ENCODE data around the gene ILK.

Gene ILK

DNA sequence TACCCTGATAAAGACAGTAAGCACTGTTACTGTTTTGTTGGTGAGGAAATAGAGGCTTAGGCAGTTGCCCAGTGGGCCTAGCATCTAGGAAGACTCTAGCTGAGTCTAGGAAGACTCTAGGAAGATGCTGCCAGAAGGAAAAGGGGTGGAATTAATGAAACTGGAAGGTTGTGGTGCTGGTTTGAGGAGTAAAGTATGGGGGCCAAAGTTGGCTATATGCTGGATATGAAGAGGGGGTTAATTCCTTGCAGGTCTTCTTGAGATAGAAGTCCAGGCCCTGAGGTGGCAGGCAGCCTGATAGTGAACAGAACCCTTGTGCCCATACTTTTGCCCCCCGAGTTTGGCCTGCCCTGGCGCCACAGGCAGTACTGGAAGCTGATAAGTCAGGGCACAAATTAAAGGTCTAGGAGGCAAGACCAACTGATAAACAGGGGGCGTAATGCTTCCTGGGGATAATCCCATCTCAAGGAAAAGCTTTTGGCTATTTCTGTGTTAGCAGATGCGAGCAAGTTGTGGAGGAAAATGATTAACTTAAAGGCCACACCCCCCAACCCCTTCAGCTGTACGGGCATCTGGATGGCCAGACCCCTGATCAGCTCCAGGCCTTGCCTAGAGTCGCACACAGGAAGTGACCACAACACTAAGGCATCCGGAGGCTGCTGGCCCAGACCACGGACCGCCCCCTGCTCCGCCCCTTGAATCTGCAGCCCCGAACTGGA, 3.1 kb downstream of the ILK start:
- H3K9me3 ChIP-seq (ENCODE audit: control insufficient read depth, low read length): no peaks in the 10 kb centered on the region
- H3K4me1 ChIP-seq (ENCODE audit: control insufficient read depth, insufficient read depth, low read length): peaks cover 31% of the 10 kb centered on the region
- 26 to 28% methylated on average over 11 of the region's 11 CpGs for WGBS, 2 experiments
- H3K4me3 ChIP-seq (ENCODE audit: insufficient read depth, low read depth, low read length): peak overlapping the region; percentile 14
- H3K27ac ChIP-seq (ENCODE audit: insufficient read depth, low read depth, low read length, poor library complexity, severe bottlenecking): peak overlapping the region; percentile 52
- peaks cover 32% of the 10 kb centered on the region for H3K36me3 ChIP-seq (ENCODE audit: control insufficient read depth, insufficient read depth, low read length)
- H3K27me3 ChIP-seq (ENCODE audit: control insufficient read depth, insufficient read depth, low read length, poor library complexity, severe bottlenecking): no peaks in the 10 kb centered on the region

DNA sequence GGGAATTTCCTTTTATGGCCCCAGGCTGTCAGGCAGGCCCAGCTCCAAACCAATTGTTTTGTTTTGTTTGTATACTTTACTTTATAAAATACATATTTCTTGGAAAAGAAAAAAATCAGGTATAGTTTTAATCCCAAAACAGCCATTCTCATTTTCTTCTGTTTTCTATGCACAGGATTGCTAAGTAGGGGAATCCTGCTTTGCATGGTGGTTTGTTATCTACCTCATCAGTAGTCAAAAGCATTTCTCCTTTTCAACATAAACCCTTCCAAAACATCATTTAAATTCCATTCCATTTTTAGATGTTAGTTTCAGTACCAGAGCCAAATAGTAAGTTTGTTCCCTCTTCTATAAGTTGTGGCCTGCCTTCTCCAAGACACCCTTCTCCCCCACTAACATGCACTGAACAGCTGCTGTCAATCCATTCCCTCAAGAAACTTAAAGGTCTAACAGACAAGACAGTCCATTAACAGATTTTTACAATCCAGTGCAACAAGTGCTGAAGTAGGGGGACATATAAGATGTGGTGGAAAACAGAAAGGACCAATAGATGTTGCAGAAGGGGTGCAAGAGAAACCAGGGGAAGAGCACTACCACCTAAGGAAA, 3.7 kb downstream of the ILK start:
- peaks cover 32% of the 10 kb centered on the region for H3K36me3 ChIP-seq (ENCODE audit: control insufficient read depth, insufficient read depth, low read length)
- H3K27me3 ChIP-seq (ENCODE audit: control insufficient read depth, insufficient read depth, low read length, poor library complexity, severe bottlenecking): no peaks in the 10 kb centered on the region
- H3K9me3 ChIP-seq (ENCODE audit: control insufficient read depth, low read length): no peaks in the 10 kb centered on the region
- H3K4me1 ChIP-seq (ENCODE audit: control insufficient read depth, insufficient read depth, low read length): peaks cover 27% of the 10 kb centered on the region
- no peak overlapping the region for H3K27ac ChIP-seq (ENCODE audit: insufficient read depth, low read depth, low read length, poor library complexity, severe bottlenecking)
- no peak overlapping the region for H3K4me3 ChIP-seq (ENCODE audit: insufficient read depth, low read depth, low read length)

DNA sequence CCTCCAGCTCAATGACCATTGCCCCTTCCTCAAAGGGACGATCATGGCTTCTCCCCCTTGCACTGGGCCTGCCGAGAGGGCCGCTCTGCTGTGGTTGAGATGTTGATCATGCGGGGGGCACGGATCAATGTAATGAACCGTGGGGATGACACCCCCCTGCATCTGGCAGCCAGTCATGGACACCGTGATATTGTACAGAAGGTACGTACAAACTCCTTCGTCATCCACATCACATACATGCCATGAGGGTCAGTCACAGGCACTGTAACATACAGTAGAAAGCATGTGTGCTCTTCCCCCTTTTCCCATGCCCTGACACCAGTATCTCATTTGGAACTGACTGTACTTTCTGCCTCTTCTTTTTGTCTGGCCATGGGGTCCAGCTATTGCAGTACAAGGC, 4.4 kb downstream of the ILK start:
- H3K36me3 ChIP-seq (ENCODE audit: control insufficient read depth, insufficient read depth, low read length): peaks cover 32% of the 10 kb centered on the region

DNA sequence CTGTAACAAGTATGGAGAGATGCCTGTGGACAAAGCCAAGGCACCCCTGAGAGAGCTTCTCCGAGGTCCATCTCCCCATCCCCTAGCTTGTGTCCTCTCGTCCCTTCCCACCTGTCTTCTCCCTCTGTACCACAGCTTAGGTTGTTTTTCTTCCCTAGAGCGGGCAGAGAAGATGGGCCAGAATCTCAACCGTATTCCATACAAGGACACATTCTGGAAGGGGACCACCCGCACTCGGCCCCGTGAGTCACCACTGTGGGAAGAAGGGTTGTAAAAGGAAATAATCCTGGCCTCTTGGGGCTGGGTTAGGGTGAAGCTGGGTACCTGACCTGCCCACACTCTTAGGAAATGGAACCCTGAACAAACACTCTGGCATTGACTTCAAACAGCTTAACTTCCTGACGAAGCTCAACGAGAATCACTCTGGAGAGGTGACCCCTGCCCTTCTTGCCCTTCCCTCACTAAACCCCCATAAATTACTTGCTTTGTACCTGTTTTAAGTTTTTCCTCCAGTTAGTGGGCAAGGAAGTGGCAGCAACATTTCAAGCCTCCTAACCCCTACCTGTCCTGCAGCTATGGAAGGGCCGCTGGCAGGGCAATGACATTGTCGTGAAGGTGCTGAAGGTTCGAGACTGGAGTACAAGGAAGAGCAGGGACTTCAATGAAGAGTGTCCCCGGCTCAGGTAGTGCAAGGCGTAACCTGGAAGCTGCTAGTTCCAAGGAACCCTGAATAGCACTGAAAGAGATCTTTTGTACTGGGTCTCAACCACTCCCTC, 5.3 kb downstream of the ILK start:
- H3K4me3 ChIP-seq (ENCODE audit: insufficient read depth, low read depth, low read length): no peak overlapping the region
- no peaks in the 10 kb centered on the region for H3K27me3 ChIP-seq (ENCODE audit: control insufficient read depth, insufficient read depth, low read length, poor library complexity, severe bottlenecking)
- H3K9me3 ChIP-seq (ENCODE audit: control insufficient read depth, low read length): no peaks in the 10 kb centered on the region
- 96% methylated on average over 14 of the region's 14 CpGs for WGBS, 2 experiments
- no peak overlapping the region for H3K27ac ChIP-seq (ENCODE audit: insufficient read depth, low read depth, low read length, poor library complexity, severe bottlenecking)
- peaks cover 32% of the 10 kb centered on the region for H3K36me3 ChIP-seq (ENCODE audit: control insufficient read depth, insufficient read depth, low read length)
- H3K4me1 ChIP-seq (ENCODE audit: control insufficient read depth, insufficient read depth, low read length): peaks cover 22% of the 10 kb centered on the region

More for the DNA sequence above, 4.4 kb downstream of the ILK start:
- 96 to 97% methylated on average over 9 of the region's 9 CpGs for WGBS, 2 experiments
- Histone ChIP-seq H3K27me3 (ENCODE audit: control insufficient read depth, insufficient read depth, low read length, poor library complexity, severe bottlenecking) (no peaks in the 10 kb centered on the region), H3K9me3 (ENCODE audit: control insufficient read depth, low read length) (no peaks in the 10 kb centered on the region), H3K4me3 (ENCODE audit: insufficient read depth, low read depth, low read length) (no peak overlapping the region), H3K4me1 (ENCODE audit: control insufficient read depth, insufficient read depth, low read length) (peaks cover 22% of the 10 kb centered on the region), H3K27ac (ENCODE audit: insufficient read depth, low read depth, low read length, poor library complexity, severe bottlenecking) (no peak overlapping the region)

GRCh38 chr11:6609502-6610015, 6.0 kb downstream of the ILK start:
- 91 to 92% methylated on average over 8 of the region's 8 CpGs for WGBS, 2 experiments
- Histone ChIP-seq H3K36me3 (ENCODE audit: control insufficient read depth, insufficient read depth, low read length) (peaks cover 32% of the 10 kb centered on the region), H3K9me3 (ENCODE audit: control insufficient read depth, low read length) (no peaks in the 10 kb centered on the region), H3K27me3 (ENCODE audit: control insufficient read depth, insufficient read depth, low read length, poor library complexity, severe bottlenecking) (no peaks in the 10 kb centered on the region), H3K4me3 (ENCODE audit: insufficient read depth, low read depth, low read length) (no peak overlapping the region), H3K4me1 (ENCODE audit: control insufficient read depth, insufficient read depth, low read length) (peaks cover 20% of the 10 kb centered on the region), H3K27ac (ENCODE audit: insufficient read depth, low read depth, low read length, poor library complexity, severe bottlenecking) (no peak overlapping the region)

DNA sequence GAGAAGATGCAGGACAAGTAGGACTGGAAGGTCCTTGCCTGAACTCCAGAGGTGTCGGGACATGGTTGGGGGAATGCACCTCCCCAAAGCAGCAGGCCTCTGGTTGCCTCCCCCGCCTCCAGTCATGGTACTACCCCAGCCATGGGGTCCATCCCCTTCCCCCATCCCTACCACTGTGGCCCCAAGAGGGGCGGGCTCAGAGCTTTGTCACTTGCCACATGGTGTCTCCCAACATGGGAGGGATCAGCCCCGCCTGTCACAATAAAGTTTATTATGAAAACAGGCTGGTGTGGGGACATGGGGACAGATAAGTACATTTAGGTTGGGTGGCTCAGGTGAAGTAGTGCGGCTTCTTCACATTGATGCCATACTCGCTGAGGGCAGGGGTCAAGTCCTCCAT, 7.0 kb downstream of the ILK start:
- Histone ChIP-seq H3K4me1 (ENCODE audit: control insufficient read depth, insufficient read depth, low read length) (peaks cover 13% of the 10 kb centered on the region), H3K9me3 (ENCODE audit: control insufficient read depth, low read length) (no peaks in the 10 kb centered on the region), H3K27me3 (ENCODE audit: control insufficient read depth, insufficient read depth, low read length, poor library complexity, severe bottlenecking) (no peaks in the 10 kb centered on the region), H3K4me3 (ENCODE audit: insufficient read depth, low read depth, low read length) (no peak overlapping the region), H3K36me3 (ENCODE audit: control insufficient read depth, insufficient read depth, low read length) (peaks cover 32% of the 10 kb centered on the region), H3K27ac (ENCODE audit: insufficient read depth, low read depth, low read length, poor library complexity, severe bottlenecking) (no peak overlapping the region)
- 91 to 95% methylated on average over 6 of the region's 6 CpGs for WGBS, 2 experiments

DNA sequence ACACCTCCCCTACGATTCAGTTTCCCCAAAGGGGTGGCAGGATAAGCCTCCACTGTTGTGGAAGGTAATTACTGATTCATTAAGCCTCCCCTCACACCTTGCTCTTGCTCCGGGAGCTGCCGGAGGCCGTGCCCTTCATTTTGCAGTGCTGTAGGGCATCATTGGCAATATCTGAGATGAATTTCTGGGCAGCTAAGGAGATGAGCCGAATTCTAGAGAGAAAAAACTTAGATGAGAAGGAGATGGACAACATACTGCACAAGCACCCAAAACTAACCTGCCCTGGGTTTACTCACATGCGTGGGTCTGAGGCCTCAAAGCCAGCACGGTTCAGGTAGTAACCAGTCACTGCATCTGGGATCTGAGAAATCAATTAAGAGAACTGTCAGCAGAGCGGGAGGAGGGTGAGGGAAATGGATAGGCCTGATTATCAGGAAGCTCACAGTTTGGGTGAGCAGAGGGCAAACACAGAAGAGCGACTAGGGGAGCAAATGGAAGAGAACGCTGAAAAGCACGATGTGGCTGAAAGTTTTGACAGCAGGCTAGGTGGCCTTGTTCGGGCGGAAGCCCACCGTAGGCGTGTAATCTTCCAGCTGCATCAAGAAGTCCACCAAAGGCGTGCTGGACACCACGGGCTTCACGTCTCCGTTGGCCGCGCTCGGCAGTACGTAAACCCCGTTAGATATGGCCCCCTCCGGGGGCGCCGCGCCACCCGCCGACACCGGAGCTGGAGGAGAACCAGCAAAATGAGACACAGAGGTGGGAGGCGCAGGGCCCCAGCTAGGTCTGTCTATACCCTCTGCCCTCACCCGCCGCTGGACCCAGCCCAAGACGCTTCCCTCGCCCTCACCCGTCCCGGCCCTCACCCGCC, 7.8 kb downstream of the ILK start:
- Histone ChIP-seq H3K36me3 (ENCODE audit: control insufficient read depth, insufficient read depth, low read length) (peaks cover 32% of the 10 kb centered on the region), H3K9me3 (ENCODE audit: control insufficient read depth, low read length) (no peaks in the 10 kb centered on the region), H3K27me3 (ENCODE audit: control insufficient read depth, insufficient read depth, low read length, poor library complexity, severe bottlenecking) (no peaks in the 10 kb centered on the region), H3K4me1 (ENCODE audit: control insufficient read depth, insufficient read depth, low read length) (peaks cover 10% of the 10 kb centered on the region), H3K4me3 (ENCODE audit: insufficient read depth, low read depth, low read length) (peak overlapping the region; percentile 81), H3K27ac (ENCODE audit: insufficient read depth, low read depth, low read length, poor library complexity, severe bottlenecking) (peak overlapping the region; percentile 45)
- WGBS, 2 experiments: 19 to 21% methylated on average over 39 of the region's 39 CpGs

- H3K36me3 ChIP-seq (ENCODE audit: control insufficient read depth, insufficient read depth, low read length): peaks cover 32% of the 10 kb centered on the region
These were observed 8.3 kb downstream of the ILK start for GRCh38 chr11:6611963-6612212.

DNA sequence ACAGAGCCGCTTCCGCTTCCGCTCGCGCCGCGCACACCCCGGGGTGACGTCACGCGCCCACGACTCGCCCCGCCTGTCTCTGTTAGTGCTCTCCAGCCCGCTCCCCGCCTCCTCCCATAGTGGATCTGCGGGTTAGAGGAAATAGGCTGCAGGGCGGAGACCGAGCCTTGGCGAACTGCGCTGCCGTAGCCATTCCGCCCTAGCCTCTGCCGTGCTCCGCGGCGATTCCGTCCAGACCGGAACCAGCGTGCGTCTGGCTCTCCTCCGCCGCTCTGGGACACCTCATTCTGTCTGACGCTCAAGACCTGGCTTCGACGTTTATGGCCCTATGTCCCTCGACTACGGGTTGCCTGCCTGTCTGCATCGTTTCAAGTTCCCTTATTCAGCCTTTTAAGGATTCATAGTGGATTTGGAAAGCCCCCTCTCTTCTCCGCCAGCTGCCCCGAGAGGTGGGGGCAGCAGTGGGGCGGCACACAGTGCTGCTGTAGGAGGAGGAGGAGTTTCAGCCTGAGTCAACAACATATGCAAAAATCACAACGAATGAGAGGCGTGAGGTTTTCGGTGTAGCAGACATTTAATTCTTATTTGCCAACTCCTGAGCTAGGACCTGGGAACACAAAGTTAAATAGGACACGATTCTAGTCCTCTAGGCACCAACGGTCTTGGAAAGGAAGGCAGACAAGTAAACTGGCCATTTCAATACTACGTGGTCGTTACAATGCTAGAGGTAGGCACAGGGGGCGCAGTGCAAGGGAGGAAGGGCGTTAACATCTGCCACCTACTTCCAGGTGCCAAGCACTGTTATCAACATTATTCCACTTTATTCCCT, 8.9 kb downstream of the ILK start, which contains the start of gene TAF10:
Gene TAF10, minus strand, starts transcription at position 4 of the 829 bp plus-strand sequence. CDS start 27 bp downstream, outside the sequence.
- H3K4me1 ChIP-seq (ENCODE audit: control insufficient read depth, insufficient read depth, low read length): peaks cover 5% of the 10 kb centered on the region
- WGBS, 2 experiments: 1% methylated on average over 51 of the region's 51 CpGs
- H3K27ac ChIP-seq (ENCODE audit: insufficient read depth, low read depth, low read length, poor library complexity, severe bottlenecking): peak within 1 kb of the TSS; percentile 95
- peak within 1 kb of the TSS; percentile 81 for H3K4me3 ChIP-seq (ENCODE audit: insufficient read depth, low read depth, low read length)
- no peaks in the 10 kb centered on the region for H3K27me3 ChIP-seq (ENCODE audit: control insufficient read depth, insufficient read depth, low read length, poor library complexity, severe bottlenecking)
- peaks cover 32% of the 10 kb centered on the region for H3K36me3 ChIP-seq (ENCODE audit: control insufficient read depth, insufficient read depth, low read length)
- H3K9me3 ChIP-seq (ENCODE audit: control insufficient read depth, low read length): no peaks in the 10 kb centered on the region

More at GRCh38 chr11:6611963-6612212, 8.3 kb downstream of the ILK start:
- peak overlapping the region; percentile 81 for H3K4me3 ChIP-seq (ENCODE audit: insufficient read depth, low read depth, low read length)
- no peaks in the 10 kb centered on the region for H3K27me3 ChIP-seq (ENCODE audit: control insufficient read depth, insufficient read depth, low read length, poor library complexity, severe bottlenecking)
- H3K27ac ChIP-seq (ENCODE audit: insufficient read depth, low read depth, low read length, poor library complexity, severe bottlenecking): peak overlapping the region; percentile 45
- H3K4me1 ChIP-seq (ENCODE audit: control insufficient read depth, insufficient read depth, low read length): peaks cover 5% of the 10 kb centered on the region
- 0% methylated on average over 36 of the region's 36 CpGs for WGBS, 2 experiments
- no peaks in the 10 kb centered on the region for H3K9me3 ChIP-seq (ENCODE audit: control insufficient read depth, low read length)

All from ectodermal cell (in vitro differentiated cells).